Kidney epithelial cell (primary cell): ENCODE measurements around the gene TUNAR. TPM values are rescaled to one million over a fixed set of nuclear protein-coding genes. Genes with fewer than 3 reads are reported as not detected.

Experiments used
- DNase-seq: peaks from one replicate; pipeline ENCODE4 v3.0.0-alpha.2; 2010; ENCODE audit warnings: low read depth
- H3K27me3 ChIP-seq: 2 replicates; pipeline ENCODE4 v1.6.0; 2011; ENCODE audit warnings: low read length; ENCODE audit not compliant: control insufficient read depth, insufficient read depth
- H3K36me3 ChIP-seq: 2 replicates; pipeline ENCODE4 v1.5.1; 2011; ENCODE audit warnings: low read length; ENCODE audit not compliant: control insufficient read depth, insufficient read depth
- H3K4me3 ChIP-seq: 2 replicates; pipeline ENCODE4 v1.5.1; 2011; ENCODE audit warnings: low read depth, mild to moderate bottlenecking, control low read depth, low read length
- CTCF ChIP-seq: IDR thresholded peaks from 2 replicates; pipeline ENCODE4 v1.5.1; 2011; ENCODE audit warnings: mild to moderate bottlenecking, moderate library complexity, low read length, control low read depth, inconsistent platforms; ENCODE audit not compliant: insufficient read depth, poor library complexity, severe bottlenecking
- total RNA-seq: library from RNA; depleted of rRNA; stranded (reverse); fragments of >200 nt; gene quantifications from 2 replicates; pipeline ENCODE4 v1.2.3, GENCODE V29; 2015

Gene TUNAR
- total RNA-seq, 1 donor from 2014 or later, result 0.50 TPM

- H3K4me3 ChIP-seq, result no peak overlapping the region
- no peak for TF ChIP-seq CTCF
- DNase-seq, result no peak
- H3K27me3 ChIP-seq, result peaks cover 3% of the 10 kb centered on the region
- H3K36me3 ChIP-seq, result no peaks in the 10 kb centered on the region
These were observed 27.0 kb downstream of the TUNAR start for GRCh38 chr14:95903616-95904107.

DNA sequence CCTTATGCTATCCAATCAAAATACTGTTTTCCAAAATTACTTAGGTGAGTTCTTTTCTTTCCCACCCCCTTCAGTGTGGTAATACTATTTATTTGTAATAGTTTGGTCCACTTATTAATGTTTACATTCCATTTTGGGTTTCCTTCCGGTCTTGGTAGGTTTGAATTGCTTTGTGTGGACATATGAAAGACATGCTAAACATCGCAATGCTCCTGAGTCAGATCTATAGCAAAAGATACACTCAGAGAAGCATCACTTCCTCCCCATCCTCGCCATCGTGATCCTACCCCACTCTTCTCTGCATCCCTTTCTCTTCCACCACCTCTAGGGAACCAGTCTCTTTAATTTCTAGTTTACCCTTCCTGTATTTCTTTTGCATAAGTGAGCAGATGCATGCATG lies 30.0 kb downstream of the TUNAR start:
- TF ChIP-seq CTCF, result no peak
- no peak for DNase-seq
- Histone ChIP-seq H3K36me3 (no peaks in the 10 kb centered on the region), H3K4me3 (no peak overlapping the region), H3K27me3 (no peaks in the 10 kb centered on the region)

DNA sequence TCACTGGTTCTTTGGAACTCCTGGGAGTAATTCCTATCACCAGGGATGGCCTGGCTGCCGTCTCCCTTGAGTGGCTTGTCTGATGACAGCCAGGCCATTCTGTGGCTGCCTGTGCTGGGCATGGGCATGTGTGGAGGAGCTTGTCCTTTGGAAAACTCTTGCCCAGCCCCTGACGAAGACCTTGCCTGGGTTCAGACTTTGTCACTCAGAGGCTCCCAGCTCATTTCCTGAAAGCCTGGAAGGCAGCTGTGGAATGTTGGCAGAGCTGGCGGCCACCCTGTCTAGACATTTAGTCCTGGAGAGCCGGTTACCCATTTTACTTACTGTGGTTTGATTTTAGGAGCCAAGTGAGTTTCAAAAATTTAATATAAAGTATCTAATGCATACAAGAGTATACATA lies 34.0 kb downstream of the TUNAR start:
- Histone ChIP-seq H3K27me3 (no peaks in the 10 kb centered on the region), H3K4me3 (no peak overlapping the region), H3K36me3 (no peaks in the 10 kb centered on the region)
- no peak for DNase-seq
- TF ChIP-seq CTCF, result no peak

DNA sequence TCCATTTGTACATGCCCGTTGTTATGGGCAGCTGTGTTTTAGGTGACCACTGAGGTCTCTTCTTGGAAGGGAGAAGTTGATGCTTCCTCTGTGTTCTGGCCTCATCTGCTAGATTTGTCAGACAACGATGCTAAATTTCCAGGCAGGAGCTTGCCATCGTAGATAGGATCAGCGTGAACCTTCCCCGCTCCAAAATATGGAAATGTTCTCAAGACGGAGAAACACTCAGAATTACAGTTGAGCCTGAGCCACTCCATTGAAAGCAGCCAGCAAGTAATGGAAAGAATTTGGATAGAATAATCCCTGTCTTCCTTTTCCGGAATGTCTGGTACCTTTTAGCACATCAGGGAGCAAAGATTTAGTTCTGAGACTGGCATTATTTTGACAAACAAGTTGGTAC lies 34.8 kb downstream of the TUNAR start:
- Histone ChIP-seq H3K27me3 (no peaks in the 10 kb centered on the region), H3K36me3 (no peaks in the 10 kb centered on the region), H3K4me3 (no peak overlapping the region)
- TF ChIP-seq CTCF, result no peak
- no peak for DNase-seq

- Histone ChIP-seq H3K4me3 (no peak overlapping the region), H3K36me3 (no peaks in the 10 kb centered on the region), H3K27me3 (no peaks in the 10 kb centered on the region)
- no peak for DNase-seq
- no peak for TF ChIP-seq CTCF
These were observed 38.7 kb downstream of the TUNAR start for GRCh38 chr14:95915330-95915729.

DNA sequence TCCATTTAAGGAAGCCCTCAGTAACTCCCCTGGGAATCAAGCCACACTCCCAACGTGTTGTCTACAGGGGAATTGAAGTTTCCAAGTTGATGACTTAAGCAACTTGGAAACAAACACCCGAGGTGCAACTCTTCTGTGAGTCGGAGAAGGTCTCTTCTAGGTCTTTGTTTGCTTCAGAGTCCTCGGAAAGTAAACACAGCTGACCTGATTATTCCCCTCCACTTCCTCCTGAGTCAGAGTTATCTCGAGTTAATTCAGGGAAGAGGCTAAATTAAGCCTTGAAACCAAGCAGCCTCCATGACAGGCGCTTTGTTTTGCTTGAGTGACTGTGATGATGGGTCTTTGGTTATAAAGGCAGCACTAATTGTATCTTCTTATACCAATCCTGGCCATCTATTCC lies 41.8 kb downstream of the TUNAR start:
- H3K4me3 ChIP-seq, result no peak overlapping the region
- no peak for TF ChIP-seq CTCF
- no peaks in the 10 kb centered on the region for H3K27me3 ChIP-seq
- H3K36me3 ChIP-seq, result no peaks in the 10 kb centered on the region
- no peak for DNase-seq
